ENCODE measurements around the gene RING1.
A peak's percentile ranks its signal among the peaks of the same experiment; 100 is the strongest.

The RING1 gene

GRCh38 chr6:33189625-33190448, 18.5 kb upstream of the RING1 start:
- peaks cover 13% of the 10 kb centered on the region for H3K36me3 Mint-ChIP-seq (ENCODE audit: low read depth)

GRCh38 chr6:33190504-33191107, 17.7 kb upstream of the RING1 start:
- H3K27me3 Mint-ChIP-seq (ENCODE audit: low read depth, poor library complexity) = peaks cover 97% of the 10 kb centered on the region
- peaks cover 20% of the 10 kb centered on the region for H3K36me3 Mint-ChIP-seq (ENCODE audit: low read depth)
- no peak for DNase-seq
- H3K4me1 Mint-ChIP-seq = peaks cover 47% of the 10 kb centered on the region
- peak overlapping the region; percentile 64 for H3K4me3 Mint-ChIP-seq
- H3K27ac Mint-ChIP-seq = no peak overlapping the region
- no peaks in the 10 kb centered on the region for H3K9me3 Mint-ChIP-seq
- TF ChIP-seq, protein P1, sequence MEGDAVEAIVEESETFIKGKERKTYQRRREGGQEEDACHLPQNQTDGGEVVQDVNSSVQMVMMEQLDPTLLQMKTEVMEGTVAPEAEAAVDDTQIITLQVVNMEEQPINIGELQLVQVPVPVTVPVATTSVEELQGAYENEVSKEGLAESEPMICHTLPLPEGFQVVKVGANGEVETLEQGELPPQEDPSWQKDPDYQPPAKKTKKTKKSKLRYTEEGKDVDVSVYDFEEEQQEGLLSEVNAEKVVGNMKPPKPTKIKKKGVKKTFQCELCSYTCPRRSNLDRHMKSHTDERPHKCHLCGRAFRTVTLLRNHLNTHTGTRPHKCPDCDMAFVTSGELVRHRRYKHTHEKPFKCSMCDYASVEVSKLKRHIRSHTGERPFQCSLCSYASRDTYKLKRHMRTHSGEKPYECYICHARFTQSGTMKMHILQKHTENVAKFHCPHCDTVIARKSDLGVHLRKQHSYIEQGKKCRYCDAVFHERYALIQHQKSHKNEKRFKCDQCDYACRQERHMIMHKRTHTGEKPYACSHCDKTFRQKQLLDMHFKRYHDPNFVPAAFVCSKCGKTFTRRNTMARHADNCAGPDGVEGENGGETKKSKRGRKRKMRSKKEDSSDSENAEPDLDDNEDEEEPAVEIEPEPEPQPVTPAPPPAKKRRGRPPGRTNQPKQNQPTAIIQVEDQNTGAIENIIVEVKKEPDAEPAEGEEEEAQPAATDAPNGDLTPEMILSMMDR (IDR thresholded peaks at IDR 0.05) = no peak

More at GRCh38 chr6:33189625-33190448, 18.5 kb upstream of the RING1 start:
- peaks cover 40% of the 10 kb centered on the region for H3K4me1 Mint-ChIP-seq
- no peak overlapping the region for H3K27ac Mint-ChIP-seq
- no peak overlapping the region for H3K4me3 Mint-ChIP-seq
- DNase-seq = no peak
- TF ChIP-seq, protein P1 (IDR thresholded peaks at IDR 0.05) = no peak
- peaks cover 95% of the 10 kb centered on the region for H3K27me3 Mint-ChIP-seq (ENCODE audit: low read depth, poor library complexity)
- H3K9me3 Mint-ChIP-seq = no peaks in the 10 kb centered on the region

- peak; percentile 54 for DNase-seq
- Mint-ChIP-seq H3K27me3 (ENCODE audit: low read depth, poor library complexity) (peaks cover 91% of the 10 kb centered on the region), H3K4me3 (peak overlapping the region; percentile 64)
These were observed 16.8 kb upstream of the RING1 start for GRCh38 chr6:33191383-33192104.

GRCh38 chr6:33192105-33192646, 16.1 kb upstream of the RING1 start, which contains the start of gene COL11A2:
COL11A2 (minus strand) TSS chr6:33192467; CDS start chr6:33192240, 227 bp downstream.
- H3K4me3 Mint-ChIP-seq = peak within 1 kb of the TSS; percentile 82
- H3K4me1 Mint-ChIP-seq = peaks cover 60% of the 10 kb centered on the region
- H3K27me3 Mint-ChIP-seq (ENCODE audit: low read depth, poor library complexity) = peaks cover 85% of the 10 kb centered on the region
- TF ChIP-seq, protein P1 (IDR thresholded peaks at IDR 0.05) = no peak
- peaks cover 36% of the 10 kb centered on the region for H3K36me3 Mint-ChIP-seq (ENCODE audit: low read depth)
- no peaks in the 10 kb centered on the region for H3K9me3 Mint-ChIP-seq
- peak; percentile 45 for DNase-seq
- no peak within 1 kb of the TSS for H3K27ac Mint-ChIP-seq

More at GRCh38 chr6:33191383-33192104, 16.8 kb upstream of the RING1 start:
- Mint-ChIP-seq H3K4me1 (peaks cover 56% of the 10 kb centered on the region), H3K9me3 (no peaks in the 10 kb centered on the region), H3K27ac (no peak overlapping the region), H3K36me3 (ENCODE audit: low read depth) (peaks cover 30% of the 10 kb centered on the region)
- TF ChIP-seq, protein P1 (IDR thresholded peaks at IDR 0.05) = no peak

- H3K4me3 Mint-ChIP-seq = peak overlapping the region; percentile 82
- no peaks in the 10 kb centered on the region for H3K9me3 Mint-ChIP-seq
- peaks cover 37% of the 10 kb centered on the region for H3K36me3 Mint-ChIP-seq (ENCODE audit: low read depth)
- DNase-seq = peak; percentile 45
- no peak overlapping the region for H3K27ac Mint-ChIP-seq
- H3K27me3 Mint-ChIP-seq (ENCODE audit: low read depth, poor library complexity) = peaks cover 78% of the 10 kb centered on the region
- peaks cover 67% of the 10 kb centered on the region for H3K4me1 Mint-ChIP-seq
- TF ChIP-seq, protein P1 (IDR thresholded peaks at IDR 0.05) = no peak
These were observed 15.4 kb upstream of the RING1 start for GRCh38 chr6:33192671-33193602.

All from nephron progenitor cell (in vitro differentiated cells).